GM23248 (cell line): ENCODE measurements around the gene CRELD1.
"Not testable (repeated sequence)": the region's sequence is repeated elsewhere in the genome, so short reads cannot be mapped to it uniquely, and the experiment has no call there.

ENCODE experiments used
- EZH2 ChIP-seq: fragments of 200-600 bp; sonication (generic); IDR thresholded peaks from 2 replicates; pipeline ENCODE4 v1.6.1; 2018; ENCODE audit warnings: antibody characterized with exemption, mild to moderate bottlenecking; ENCODE audit not compliant: insufficient read depth, poor library complexity, severe bottlenecking
- EZH2phosphoT487 ChIP-seq: fragments of 200-600 bp; sonication (generic); IDR thresholded peaks from 2 replicates; pipeline ENCODE4 v1.6.1; 2018; ENCODE audit warnings: antibody characterized with exemption, moderate library complexity, mild to moderate bottlenecking, low read depth; ENCODE audit not compliant: insufficient read depth

GRCh38 chr3:9896755-9897407, 36.8 kb upstream of the CRELD1 start:
- not testable (repeated sequence) for TF ChIP-seq EZH2, EZH2phosphoT487
